ENCODE results near the gene RTN4RL2. TPM values are rescaled to one million over a fixed set of nuclear protein-coding genes. Genes with fewer than 3 reads are reported as not detected.

The RTN4RL2 gene
- total and polyA plus RNA-seq, 2 donors (not counting 3 experiments of a cell fraction or from before 2014, with no cell fraction given): 0.35 to 1.3 TPM

GRCh38 chr11:57483562-57483918, 23.2 kb downstream of the RTN4RL2 start:
- H3K36me3 ChIP-seq (ENCODE audit: control insufficient read depth in 2 of 2, extremely low read depth in 1 of 2, insufficient read depth in 2 of 2, low read length in 2 of 2): peaks cover 0 to 2% of the 10 kb centered on the region in 2 experiments
- BruUV-seq (replicated peaks): no TSS peak
- POLR2A ChIA-PET: no interaction called here
- no peaks in the 10 kb centered on the region for H3K9me1 ChIP-seq (replicated peaks; ENCODE audit: control insufficient read depth, extremely low read depth, insufficient read depth, low read length)
- H3K27ac ChIP-seq (ENCODE audit: insufficient read depth, low read depth, low read length): no peak overlapping the region
- dilution Hi-C loops (cut with MboI; ENCODE audit: extremely low pct_ligation_motif_present, low sequenced_read_pairs) (no loop called here), intact Hi-C loops (cut with micrococcal nuclease) (loop anchor here (1.0 kb wide), 1 partner anchor 25 kb away; no protein-coding TSS in a partner anchor)
- H3K79me2 ChIP-seq (ENCODE audit: control insufficient read depth, insufficient read depth, low read length): no peaks in the 10 kb centered on the region
- no peak overlapping the region for H3K4me2 ChIP-seq (ENCODE audit: insufficient read depth, low read length)
- H4K20me1 ChIP-seq (replicated peaks; ENCODE audit: control insufficient read depth, extremely low read depth, insufficient read depth, low read length): no peaks in the 10 kb centered on the region
- H3K4me3 ChIP-seq (replicated peaks in 1 of 3; ENCODE audit: insufficient read depth in 1 of 3, low read depth in 1 of 3, low read length in 3 of 3): no peak overlapping the region
- FAIRE-seq (no peak), DNase-seq (ENCODE audit: low read depth, low spot score) (no peak)
- peaks cover 3 to 4% of the 10 kb centered on the region in 2 experiments for H3K27me3 ChIP-seq (ENCODE audit: control insufficient read depth in 2 of 2, insufficient read depth in 2 of 2, low read length in 2 of 2)
- no peak overlapping the region for H2AFZ ChIP-seq (ENCODE audit: low read depth, low read length)
- TF ChIP-seq JUN (IDR thresholded peaks at IDR 0.05; ENCODE audit: borderline replicate concordance, insufficient read depth, insufficient read length, low read depth): no peak
- TF ChIP-seq GATA2 (IDR thresholded peaks at IDR 0.05; ENCODE audit: insufficient read depth, insufficient read length, low read depth, low read length): no peak
- TF ChIP-seq POLR2AphosphoS5 (IDR thresholded peaks at IDR 0.05; ENCODE audit: insufficient read depth, low read depth, low read length): no peak
- no peak for TF ChIP-seq EZH2 (IDR thresholded peaks at IDR 0.05; ENCODE audit: borderline replicate concordance, low read depth, low read length, severe bottlenecking)
- no peak for TF ChIP-seq MYC (IDR thresholded peaks at IDR 0.05; ENCODE audit: low read depth, low read length)
- H3K9me3 ChIP-seq (replicated peaks; ENCODE audit: control insufficient read depth, insufficient read depth, low read length): no peaks in the 10 kb centered on the region
- H3K4me1 ChIP-seq (ENCODE audit: control insufficient read depth, extremely low read depth, insufficient read depth, low read length): peaks cover 3% of the 10 kb centered on the region
- CTCF ChIA-PET: interaction anchor here (1.0 to 9.9 kb wide), 10 partner anchors 9 to 138 kb away, joined by 3 to 152 read pairs (median 6); partner anchors contain the start of gene RTN4RL2
- H3K9ac ChIP-seq (replicated peaks; ENCODE audit: extremely low read depth, insufficient read depth, low read length): no peak overlapping the region

GRCh38 chr11:57484141-57484710, 23.9 kb downstream of the RTN4RL2 start:
- H3K4me3 ChIP-seq (replicated peaks in 1 of 3; ENCODE audit: insufficient read depth in 1 of 3, low read depth in 1 of 3, low read length in 3 of 3): no peak overlapping the region
- TF ChIP-seq POLR2AphosphoS5 (IDR thresholded peaks at IDR 0.05; ENCODE audit: insufficient read depth, low read depth, low read length) (no peak), MAX (IDR thresholded peaks at IDR 0.05; ENCODE audit: insufficient read depth, insufficient read length) (no peak), MYC (IDR thresholded peaks at IDR 0.05; ENCODE audit: low read depth, low read length) (no peak), GATA2 (IDR thresholded peaks at IDR 0.05; ENCODE audit: insufficient read depth, insufficient read length, low read depth, low read length) (no peak), POLR2A (IDR thresholded peaks at IDR 0.05; ENCODE audit: low read depth, low read length) (no peak), FOS (IDR thresholded peaks at IDR 0.05; ENCODE audit: borderline replicate concordance, insufficient read depth, low read length) (no peak), CTCF (IDR thresholded peaks at IDR 0.05; ENCODE audit: extremely low read depth in 1 of 2, insufficient read depth in 1 of 2, low read depth in 1 of 2, low read length in 2 of 2) (no peak), JUN (IDR thresholded peaks at IDR 0.05; ENCODE audit: borderline replicate concordance, insufficient read depth, insufficient read length, low read depth) (no peak), EZH2 (IDR thresholded peaks at IDR 0.05; ENCODE audit: borderline replicate concordance, low read depth, low read length, severe bottlenecking) (no peak)
- no peak overlapping the region for H3K9ac ChIP-seq (replicated peaks; ENCODE audit: extremely low read depth, insufficient read depth, low read length)
- H3K4me2 ChIP-seq (ENCODE audit: insufficient read depth, low read length): no peak overlapping the region
- DNase-seq (ENCODE audit: low read depth, low spot score) (no peak), FAIRE-seq (no peak)
- ChIA-PET CTCF (interaction anchor here (1.0 to 9.9 kb wide), 10 partner anchors 9 to 138 kb away, joined by 3 to 152 read pairs (median 6); partner anchors contain the start of gene RTN4RL2), POLR2A (no interaction called here)
- H3K36me3 ChIP-seq (ENCODE audit: control insufficient read depth in 2 of 2, extremely low read depth in 1 of 2, insufficient read depth in 2 of 2, low read length in 2 of 2): peaks cover 0 to 2% of the 10 kb centered on the region in 2 experiments
- H3K79me2 ChIP-seq (ENCODE audit: control insufficient read depth, insufficient read depth, low read length): no peaks in the 10 kb centered on the region
- no peaks in the 10 kb centered on the region for H3K9me1 ChIP-seq (replicated peaks; ENCODE audit: control insufficient read depth, extremely low read depth, insufficient read depth, low read length)
- BruUV-seq (replicated peaks): no TSS peak
- peaks cover 3 to 4% of the 10 kb centered on the region in 2 experiments for H3K27me3 ChIP-seq (ENCODE audit: control insufficient read depth in 2 of 2, insufficient read depth in 2 of 2, low read length in 2 of 2)
- no peak overlapping the region for H2AFZ ChIP-seq (ENCODE audit: low read depth, low read length)
- H4K20me1 ChIP-seq (replicated peaks; ENCODE audit: control insufficient read depth, extremely low read depth, insufficient read depth, low read length): no peaks in the 10 kb centered on the region
- H3K9me3 ChIP-seq (replicated peaks; ENCODE audit: control insufficient read depth, insufficient read depth, low read length): no peaks in the 10 kb centered on the region
- no peak overlapping the region for H3K27ac ChIP-seq (ENCODE audit: insufficient read depth, low read depth, low read length)
- H3K4me1 ChIP-seq (ENCODE audit: control insufficient read depth, extremely low read depth, insufficient read depth, low read length): peaks cover 3% of the 10 kb centered on the region
- dilution Hi-C loops (cut with MboI; ENCODE audit: extremely low pct_ligation_motif_present, low sequenced_read_pairs) (no loop called here), intact Hi-C loops (cut with micrococcal nuclease) (no loop called here)

All from endothelial cell of umbilical vein (primary cell).